GM18858 (cell line): ENCODE results near the gene AANAT.

Source experiments
- ATAC-seq: cut with Tn5 transposase; IDR thresholded peaks from one replicate; pipeline ENCODE4 v1.9.1; 2021; ENCODE audit not compliant: unreplicated experiment

Gene AANAT

DNA sequence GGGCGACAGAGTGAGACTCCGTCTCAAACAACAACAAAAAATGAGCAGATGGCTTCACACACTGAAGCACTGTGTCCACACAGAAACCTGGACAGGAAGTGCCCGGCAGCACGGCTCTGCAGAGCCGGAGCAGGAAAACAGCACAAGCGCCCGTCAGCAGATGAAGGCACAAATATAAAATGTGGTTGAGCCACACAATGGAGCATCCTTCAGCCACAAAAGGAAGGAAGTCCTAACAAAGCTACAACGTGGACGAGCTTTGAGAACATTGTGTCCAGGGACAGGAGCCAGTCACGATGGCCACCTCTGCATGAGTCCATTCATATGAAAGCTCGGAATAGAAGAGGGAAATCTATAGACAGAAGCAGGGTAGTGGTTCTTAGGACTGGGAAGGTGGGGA is 18.2 kb downstream of the AANAT start:
- no peak for ATAC-seq

DNA sequence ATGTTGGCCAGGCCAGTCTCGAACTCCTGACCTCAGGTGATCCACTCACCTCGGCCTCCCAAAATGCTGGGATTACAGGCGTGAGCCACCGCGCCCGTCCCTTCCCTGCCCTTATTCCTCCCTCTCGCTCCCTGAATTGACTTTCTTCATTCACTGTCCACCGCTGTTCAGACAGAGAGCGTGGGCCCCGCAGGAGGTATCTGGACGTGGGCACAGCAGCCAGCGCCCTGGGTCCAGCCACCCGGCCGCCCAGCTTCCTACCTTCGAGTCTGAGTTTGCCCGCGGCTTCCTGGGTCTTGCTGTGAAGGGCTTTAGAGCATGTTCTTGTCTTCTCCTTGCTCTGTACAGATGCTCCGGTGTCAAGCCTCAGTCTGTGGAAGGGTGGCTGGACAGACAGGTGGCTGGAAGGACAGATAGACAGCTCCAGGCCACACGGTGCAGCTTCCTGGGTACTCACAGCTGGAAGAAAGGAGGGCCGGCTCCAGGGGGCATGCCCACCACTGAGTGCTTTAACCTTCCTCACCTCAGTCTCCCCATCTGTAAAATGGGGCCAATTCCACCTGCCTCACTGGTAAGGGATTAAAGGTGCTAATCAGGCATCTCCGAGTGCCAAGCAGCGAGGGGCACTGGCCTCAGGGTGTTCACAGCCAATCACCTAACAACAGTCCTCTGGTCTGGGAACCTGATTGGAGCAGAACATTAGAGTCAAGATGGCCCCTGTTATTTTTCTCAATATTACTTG is 20.2 kb downstream of the AANAT start:
- no peak for ATAC-seq

DNA sequence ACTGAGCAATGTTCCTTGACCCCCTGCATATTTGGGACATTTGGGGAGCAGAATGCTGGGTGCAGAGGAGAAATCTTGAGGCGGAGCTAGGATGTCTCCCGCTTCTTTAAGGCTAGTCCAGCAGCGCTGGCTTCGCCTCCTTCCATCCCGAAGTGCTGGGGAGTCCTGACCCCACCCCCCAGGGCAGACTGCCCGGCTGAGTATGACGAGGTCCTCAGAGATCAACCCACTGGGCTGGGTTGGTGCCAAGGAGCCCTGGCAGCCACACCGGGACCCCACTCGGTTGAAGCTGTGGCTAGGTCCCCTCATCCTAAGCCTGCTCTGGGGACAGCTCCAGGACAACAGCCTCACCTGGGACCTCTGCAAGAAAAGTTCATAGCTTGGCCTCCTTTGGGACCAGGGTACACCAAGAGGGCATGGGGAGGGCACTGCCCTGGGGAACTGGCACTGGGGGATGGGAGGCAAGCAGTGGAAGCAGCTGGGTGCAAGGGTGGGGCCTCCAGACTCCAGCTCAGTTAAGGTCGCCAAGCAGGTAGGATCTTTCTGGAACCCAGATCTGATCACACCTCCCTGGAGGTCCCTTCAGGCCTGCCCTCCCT is 22.8 kb downstream of the AANAT start:
- no peak for ATAC-seq

DNA sequence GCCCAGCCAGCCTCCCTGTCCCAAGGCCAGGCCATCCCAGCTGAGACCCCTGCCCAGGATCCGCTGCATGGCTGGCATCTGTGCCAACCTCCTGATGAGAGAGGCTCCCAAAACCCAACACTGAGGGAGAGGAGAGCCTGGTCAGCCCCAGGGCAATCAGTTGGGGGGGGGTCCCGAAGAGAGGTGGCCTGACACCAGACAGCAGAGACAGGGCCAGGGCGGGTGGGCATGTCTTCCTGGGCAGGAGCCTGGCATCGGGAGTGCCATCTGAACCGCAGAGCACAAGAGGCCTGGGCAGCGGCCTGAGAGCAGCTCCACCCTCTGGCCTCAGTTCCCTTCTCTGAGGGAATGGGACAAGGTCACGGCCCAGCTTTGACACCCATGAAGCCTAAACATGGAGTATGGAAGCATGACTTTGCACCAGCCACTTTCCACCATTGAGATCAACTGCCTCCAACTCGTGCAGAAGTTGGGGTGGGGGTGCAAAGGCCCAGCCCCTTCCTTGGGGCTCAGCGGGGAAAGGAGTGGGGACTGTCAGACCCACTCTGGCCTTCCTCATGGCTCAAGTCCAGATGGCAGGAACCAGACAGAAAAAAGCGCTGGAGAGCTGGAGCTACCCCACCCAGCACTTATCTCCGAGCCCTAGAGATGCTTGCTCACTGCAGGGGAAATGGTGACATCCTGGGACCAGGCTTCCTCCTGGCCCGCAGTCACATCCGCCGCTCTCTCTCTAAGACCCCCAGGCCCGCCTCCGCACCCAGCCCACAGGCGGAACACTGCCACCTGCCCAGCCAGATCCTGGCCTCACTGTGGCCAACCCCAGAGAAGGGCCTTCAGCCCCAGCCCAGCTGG is 24.1 kb downstream of the AANAT start:
- ATAC-seq: no peak

DNA sequence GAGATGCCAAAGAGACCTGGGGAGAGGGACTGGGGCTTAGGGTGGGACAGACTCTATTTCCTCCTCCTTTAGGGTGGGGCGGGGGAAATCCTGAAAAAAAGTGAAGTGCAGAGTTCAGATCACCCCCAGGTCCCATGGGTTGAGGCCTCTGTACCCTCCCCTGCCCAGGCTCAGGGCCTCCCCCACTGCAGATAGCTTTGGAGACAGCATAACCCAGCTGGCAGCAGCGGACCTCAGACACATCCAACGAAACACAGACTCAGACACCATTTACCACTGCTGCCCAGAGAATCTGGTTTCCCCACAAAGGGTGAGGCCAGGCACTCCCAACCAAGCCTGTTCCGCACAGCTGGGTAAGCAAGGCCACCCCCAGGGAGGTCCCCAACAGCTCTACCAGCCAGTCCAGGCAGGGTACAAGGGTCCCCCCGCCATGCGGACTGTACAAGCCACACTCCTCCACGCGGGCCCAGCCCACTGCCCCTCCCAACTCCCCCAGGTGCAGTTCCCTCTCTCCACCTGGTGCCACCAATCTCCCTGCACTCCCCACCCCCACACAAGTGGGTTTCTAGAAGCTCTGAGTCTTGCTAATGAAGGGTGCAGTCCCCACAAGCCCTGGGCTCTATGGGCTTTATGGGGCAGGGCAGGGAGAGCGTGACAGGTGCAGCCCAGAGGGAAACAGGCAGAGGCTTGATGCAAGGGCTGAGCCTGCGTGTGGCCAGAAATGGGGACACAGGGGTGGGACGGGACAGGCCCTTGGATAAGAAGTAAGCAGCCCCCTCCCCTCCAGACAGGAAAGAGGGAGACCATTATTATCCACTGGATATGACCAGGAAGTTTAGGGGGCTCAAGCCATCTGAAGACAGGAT is 25.0 kb downstream of the AANAT start:
- ATAC-seq: no peak

DNA sequence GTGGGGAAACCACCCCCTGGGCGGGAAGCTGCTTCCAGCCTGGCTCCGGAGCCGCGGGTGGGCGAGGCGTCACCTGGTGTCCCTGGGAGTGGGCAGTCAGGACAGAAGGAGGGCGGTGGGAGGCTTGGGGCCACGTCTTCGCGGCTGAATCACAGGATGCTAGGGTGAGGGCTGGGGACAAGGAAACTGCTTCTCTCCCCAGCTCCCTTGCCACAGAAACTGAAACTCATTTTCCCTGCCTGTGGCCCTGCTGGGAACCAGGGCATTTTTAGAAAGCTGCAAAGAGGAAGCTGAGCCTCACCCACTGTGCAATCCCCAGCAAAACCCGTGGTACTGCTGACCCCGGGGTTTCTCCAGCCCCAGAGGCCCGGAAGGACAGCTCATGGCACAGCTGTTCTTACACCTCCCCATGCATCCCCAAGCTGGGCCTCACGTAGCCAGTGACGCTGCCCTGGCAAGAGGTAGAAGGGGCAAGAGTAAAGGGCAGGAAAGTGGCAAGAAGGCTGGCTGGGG is 25.6 kb downstream of the AANAT start:
- ATAC-seq: no peak

DNA sequence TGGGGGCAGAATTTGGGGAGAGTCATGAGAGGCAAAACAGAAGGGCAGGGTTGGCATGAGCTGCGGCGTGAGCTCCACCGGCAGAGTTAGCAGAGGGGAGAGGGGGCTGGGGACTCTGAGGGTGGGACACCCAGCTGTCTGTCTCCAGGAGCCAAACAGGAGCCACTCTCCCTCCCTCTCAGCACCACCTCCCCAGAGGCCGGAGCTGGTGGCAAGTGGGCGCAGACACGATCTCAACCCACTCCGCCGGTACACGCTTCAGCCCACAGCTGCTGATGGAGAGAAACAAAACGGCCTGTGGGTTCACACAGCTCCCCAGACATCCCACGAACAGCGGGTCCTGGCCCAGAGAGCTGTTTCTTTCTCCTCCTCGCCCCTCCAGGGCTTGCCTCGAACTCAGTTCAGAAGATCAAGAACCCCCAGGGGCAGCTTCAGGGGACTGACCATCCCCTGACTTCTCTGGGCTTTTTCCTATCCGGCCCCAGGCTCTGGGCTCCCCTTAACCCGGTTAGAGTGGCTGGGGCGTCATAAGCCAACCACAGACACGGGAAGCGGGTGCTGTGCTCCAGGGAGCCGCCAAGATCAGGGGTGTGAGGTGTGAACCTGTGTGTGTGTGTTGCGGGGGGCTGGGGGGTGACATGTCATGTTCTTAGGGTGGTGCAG is 26.2 kb downstream of the AANAT start:
- no peak for ATAC-seq

DNA sequence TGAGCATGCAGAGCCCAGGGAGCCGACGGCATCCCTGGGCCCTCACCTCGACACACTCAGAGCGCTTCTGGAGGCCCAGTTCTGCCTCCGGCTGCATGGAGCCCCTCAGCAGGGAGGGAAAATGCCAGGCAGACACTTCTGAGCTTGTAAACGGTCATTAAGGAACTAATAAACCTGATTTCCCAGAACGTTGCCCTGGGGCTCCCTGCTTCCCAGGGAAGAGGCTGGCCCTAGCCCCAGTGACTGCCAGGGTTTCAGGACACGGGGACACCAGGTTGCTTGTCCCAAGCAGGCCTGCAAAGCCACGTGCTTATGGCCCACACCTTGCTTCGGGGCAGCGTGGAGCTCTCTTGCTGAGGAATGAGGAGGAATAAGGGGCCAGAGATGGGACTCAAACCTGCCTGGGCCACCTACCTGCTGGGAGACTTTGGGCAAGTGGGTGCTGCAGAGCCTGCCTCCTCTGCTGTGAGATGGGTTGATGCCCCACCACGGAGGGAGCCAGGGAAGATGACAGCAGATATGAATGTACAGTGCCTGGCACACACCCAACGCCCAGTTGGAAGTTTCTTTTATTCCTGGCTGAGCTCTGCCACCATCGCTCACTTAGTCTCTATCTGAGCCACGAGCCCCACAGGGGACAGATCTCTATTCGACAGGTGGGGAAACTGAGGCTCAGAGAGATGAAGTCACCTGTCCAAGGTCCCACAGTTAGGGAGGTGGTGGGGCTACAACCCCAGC is 28.4 kb downstream of the AANAT start:
- ATAC-seq: no peak

DNA sequence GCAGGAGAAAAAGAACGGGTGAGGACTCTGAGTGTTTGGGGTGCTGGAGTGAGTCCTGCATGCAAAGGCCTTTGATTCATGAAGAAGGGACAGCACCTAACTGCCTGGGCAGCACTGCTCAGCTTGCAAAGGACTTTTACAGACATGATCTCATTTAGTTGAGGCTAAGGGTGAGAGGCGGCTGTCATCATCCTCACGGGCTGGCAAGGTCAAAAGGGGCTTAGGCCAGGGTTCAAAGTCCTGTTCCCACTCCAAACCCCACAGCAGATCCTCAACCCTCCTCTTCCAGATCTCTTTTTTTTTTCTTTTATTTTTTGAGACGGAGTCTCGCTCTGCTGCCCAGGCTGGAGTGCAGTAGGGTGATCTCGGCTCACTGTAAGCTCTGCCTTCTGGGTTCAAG is 29.1 kb downstream of the AANAT start:
- ATAC-seq: no peak

DNA sequence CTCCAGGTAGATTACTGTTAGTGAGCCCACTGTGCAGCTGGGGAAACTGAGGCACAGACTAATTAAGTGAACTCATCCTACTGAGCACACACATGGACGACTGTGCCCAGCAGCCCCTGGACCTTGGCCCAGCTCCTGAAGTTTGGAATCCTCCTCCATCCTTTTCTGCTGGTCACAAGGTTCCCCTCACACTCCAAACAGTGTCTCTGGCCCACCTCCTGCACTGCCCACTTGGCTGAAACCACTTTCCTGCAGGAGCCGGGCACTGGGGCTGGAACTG is 30.2 kb downstream of the AANAT start:
- no peak for ATAC-seq

DNA sequence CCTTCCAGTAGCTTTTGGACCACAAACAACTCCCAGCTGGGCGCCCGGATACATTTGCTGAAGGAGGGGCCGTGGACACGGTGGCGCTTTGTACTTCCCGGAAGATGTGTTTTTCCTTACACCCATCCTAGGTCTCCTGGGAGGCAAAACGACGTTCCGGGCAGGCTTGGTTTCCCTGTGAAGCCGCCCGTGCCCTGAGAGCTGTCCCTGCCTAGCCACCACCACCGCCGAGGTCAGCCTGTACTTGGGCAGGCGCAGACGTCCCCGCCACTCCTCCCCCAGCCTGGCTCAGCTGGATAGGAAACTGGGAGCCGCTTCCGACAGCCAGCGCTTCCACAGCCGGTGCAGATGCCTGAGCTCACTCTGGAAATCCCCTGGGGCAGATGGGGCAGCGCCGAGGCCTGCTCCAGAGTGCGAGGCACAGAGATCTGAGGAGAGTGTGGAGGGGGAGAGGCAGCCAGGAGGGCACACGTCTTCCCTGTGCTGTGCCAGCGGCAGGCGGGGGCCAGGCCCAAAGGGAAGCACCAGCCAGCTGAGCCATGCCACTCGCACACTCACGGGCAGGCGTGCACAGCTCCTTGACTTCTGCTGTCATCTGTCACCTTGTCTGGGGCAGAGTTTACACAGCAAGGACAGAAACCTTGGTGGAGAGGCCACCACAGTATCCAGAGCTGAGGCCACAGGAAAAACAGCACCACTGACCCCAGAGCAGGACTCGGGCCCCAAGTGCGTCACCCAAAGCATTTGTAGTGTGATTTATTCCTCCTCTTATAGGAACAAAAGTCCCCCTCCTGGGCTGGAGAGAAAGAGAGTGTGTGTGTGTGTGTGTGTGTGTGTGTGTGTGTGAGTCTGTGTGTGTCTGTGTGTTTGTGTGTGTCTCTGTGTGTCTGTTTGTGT is 30.8 kb downstream of the AANAT start:
- no peak for ATAC-seq

DNA sequence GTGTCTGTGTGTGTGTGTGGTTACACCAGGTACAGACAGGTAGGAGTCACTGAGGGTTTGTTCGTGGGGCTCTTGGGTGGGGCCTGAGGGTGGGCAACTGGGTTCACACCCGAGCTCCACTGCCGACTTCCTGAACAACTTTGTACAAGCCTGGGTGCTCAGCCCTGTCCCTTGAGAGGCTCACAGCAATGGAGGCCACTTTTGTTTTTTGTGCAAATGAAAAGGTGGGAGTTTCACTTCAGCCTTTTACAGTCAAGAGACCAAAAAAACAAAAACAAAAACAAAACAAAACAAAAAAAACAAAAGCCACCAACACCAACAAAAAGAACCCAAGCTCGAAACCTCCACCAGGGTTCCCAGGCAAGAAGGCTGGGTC is 31.5 kb downstream of the AANAT start:
- ATAC-seq: no peak

DNA sequence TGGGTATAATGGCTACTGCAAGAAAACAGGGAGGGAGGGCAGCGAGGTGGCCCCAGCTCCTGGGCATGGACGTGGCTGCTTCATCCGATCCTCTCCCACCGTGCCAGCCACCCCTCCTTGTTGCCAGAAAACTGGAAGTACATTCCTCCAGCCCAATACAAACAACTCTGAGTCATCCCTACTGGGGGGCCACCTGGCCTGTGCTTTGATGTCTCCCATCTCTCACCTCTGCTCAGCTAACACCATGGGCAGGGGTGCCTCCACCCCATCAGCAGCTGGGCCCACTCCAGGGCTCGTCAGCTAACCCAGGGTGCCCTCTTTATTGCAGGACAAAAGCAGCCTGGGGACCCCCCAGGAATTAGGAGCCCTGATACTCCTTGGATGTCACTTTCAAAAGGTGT is 31.9 kb downstream of the AANAT start:
- ATAC-seq: no peak

DNA sequence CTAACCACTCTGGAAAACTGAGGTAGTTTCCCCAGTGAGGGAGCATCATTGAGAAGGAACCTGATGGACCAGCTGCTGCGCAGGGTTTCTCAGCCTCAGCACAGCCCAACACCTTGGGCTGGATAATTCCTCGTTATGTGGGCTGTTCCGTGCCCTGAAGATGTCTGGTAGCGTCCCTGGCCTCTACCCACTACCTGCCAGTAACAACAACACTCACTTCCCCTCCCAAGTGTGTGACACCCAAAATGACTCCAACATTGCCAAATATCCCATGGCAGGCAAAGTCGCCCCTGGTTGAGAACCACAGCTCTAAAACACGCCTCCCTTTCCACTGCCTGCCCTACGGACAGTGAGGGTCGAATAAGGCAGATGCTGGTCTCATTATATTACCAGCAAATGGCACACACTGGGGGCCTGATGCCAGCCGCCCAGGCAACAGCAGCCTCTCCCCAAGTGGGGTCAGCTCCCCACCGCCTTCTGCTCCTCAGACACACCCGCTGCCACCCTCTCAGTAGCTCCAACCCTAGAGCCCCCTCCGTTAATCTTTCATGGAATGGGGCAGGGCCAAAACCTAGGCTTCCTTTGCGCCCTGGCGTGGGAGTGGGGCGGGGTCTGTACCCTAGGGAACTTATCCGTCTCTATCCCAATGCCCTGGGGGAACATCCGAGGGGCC is 32.8 kb downstream of the AANAT start:
- no peak for ATAC-seq

DNA sequence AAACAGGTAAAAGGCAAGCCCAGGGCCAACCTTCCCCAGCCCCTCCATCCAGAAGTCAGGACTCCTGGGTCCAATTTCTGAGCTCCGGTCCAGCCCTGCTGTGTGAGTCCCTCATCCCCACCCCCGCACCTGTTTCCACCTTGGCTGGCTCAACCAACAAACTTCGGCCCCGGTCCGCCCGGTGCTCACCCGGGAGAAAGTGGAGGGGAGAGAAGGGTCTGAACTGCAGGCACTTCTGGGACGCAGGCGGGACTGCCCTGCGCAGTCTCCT is 33.3 kb downstream of the AANAT start:
- no peak for ATAC-seq

DNA sequence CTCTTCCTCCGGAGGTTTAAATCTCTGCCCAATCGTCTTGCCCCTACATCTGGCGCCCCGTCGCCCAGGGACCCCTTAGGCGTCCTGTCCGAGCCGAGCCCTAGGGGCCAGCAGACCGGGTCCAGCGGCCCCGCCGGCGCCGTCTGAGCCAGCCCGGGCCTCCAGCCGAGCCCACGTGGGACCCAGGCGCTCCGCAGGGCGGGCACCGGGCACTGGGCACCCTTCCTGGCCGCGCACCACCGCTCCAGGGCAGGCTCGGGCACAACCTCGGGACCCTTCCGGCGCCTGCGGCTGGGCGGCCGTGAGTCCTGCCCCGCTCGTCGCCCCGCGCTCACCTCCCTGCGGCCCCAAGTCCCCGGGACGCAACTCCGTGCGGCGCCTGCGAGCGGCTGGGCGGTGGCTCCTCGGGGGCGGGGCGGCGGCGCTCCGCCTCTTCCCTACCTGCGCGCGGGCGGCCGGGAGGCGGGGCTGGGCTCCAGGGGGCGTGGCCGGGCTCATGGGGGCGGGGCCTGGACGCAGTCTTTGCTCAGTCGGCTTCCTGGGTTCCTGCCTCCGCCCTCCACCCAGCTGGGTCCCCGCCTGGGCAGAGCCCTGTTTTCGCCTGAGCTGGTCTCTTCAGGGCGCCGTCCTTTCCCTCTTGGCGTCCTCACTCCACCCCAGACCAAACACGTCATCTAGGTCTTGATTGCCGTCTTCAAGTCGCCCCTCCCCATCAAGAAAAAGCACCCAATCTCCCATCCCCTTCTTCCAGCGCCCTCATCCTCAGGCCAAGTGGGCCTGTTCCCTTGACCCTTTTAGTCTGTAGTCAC is 33.8 kb downstream of the AANAT start, which contains the start of gene RHBDF2:
RHBDF2 (minus strand) TSS at position 406 of the 809 bp plus-strand sequence. CDS start 19,899 bp downstream, outside the sequence.
- peak; percentile 38 for ATAC-seq

DNA sequence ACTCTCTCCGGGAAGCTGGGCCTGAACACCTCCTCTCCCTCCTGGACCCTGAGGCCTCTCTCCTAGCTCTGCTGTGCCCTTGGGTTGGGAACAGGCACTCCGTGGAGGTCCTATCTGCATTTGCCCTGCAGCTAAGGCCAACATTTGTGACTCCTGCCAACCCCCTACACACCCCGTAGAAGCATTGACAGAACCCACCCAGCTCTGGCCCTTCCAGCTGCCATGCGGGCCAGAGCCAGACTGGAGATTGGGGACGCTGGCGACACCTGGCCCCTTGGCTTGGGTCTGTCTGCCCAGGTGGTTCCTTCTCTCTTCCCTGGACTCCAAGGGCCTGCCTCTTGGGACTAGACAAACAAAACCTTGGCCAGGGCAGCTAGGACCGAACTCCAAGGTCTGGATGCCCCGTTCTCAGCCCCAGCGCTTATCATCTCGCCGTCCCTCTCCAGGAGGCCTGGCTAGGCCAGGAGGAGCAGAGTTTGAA is 34.5 kb downstream of the AANAT start:
- ATAC-seq: no peak
